ENCODE results near the gene NEUROD4. TPM values are rescaled to one million over a fixed set of nuclear protein-coding genes. Genes with fewer than 3 reads are reported as not detected.

The NEUROD4 gene
- total RNA-seq, 6 donors from 2014 or later = not detected

DNA sequence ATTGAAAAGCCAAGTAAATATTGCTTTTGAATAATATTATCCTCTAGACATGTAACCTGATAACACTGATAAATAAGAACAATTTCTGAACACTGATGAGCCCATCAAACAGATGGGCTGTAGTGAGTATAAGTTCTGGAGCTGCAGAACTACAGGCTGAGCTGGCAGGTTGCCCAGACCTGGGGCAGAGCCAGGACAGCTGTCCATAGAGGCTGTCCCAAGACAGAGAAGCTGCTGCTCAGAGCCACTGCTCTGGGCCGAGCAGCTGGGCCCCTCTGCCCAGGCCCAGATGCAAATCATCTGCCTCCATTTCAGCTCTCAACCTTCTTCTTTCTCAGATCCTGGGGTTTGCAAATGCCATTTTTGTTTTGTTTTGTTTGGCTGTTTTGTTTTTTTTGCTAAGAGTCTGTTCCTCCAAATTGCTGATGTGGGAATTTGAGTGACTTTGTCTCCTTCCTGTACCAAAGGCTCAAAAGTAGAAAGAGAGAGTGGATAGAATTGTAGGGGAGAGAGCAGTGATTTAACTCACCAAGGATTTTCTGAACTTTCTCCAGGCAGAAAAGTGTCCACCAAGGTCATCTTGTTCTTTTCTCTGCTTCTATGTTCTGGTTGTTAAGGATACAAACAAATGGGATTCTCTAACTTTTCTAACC, 31.2 kb upstream of the NEUROD4 start:
- H3K27me3 ChIP-seq = no peaks in the 10 kb centered on the region
- DNase-seq (peak; percentile 45 to 54), ATAC-seq (ENCODE audit: low FRiP score in 2 of 2) (peak; percentile 73 to 75)
- no peaks in the 10 kb centered on the region for H3K36me3 ChIP-seq
- 29 to 56% methylated on average over 1 of the region's 1 CpG for WGBS, 2 donors
- H3K27ac ChIP-seq = no peak overlapping the region
- TF ChIP-seq, protein P1, sequence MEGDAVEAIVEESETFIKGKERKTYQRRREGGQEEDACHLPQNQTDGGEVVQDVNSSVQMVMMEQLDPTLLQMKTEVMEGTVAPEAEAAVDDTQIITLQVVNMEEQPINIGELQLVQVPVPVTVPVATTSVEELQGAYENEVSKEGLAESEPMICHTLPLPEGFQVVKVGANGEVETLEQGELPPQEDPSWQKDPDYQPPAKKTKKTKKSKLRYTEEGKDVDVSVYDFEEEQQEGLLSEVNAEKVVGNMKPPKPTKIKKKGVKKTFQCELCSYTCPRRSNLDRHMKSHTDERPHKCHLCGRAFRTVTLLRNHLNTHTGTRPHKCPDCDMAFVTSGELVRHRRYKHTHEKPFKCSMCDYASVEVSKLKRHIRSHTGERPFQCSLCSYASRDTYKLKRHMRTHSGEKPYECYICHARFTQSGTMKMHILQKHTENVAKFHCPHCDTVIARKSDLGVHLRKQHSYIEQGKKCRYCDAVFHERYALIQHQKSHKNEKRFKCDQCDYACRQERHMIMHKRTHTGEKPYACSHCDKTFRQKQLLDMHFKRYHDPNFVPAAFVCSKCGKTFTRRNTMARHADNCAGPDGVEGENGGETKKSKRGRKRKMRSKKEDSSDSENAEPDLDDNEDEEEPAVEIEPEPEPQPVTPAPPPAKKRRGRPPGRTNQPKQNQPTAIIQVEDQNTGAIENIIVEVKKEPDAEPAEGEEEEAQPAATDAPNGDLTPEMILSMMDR (IDR thresholded peaks at IDR 0.05) = no peak
- TF ChIP-seq POLR2AphosphoS5 (IDR thresholded peaks at IDR 0.05) (no peak), POLR2A (IDR thresholded peaks at IDR 0.05) (no peak), EP300 (IDR thresholded peaks at IDR 0.05) (no peak)
- H3K9me3 ChIP-seq = no peaks in the 10 kb centered on the region
- no peak overlapping the region for H3K4me3 ChIP-seq
- H3K4me1 ChIP-seq = peaks cover 0 to 7% (median 2%) of the 10 kb centered on the region in 4 donors

DNA sequence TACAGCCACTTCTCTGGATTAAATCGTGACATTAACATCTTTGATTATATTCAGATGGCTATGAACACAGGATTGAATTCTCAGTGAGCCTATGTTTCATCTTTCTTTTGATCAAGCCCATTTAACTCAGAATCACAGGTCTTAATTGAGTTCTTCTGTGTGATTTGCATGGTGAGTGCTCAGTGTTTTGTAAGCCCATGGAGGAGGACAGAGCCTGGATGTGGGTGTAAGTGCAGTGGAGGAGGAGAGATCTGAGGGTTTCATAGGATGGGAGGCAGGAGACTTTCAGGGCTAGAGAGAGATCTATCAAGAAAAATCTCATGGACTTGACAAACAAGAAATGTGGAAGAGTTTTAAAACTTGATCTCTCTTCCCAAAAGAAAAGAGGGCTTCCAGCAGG, 29.9 kb upstream of the NEUROD4 start:
- H3K27ac ChIP-seq = no peak overlapping the region
- WGBS, 2 donors = 50 to 76% methylated on average over 1 of the region's 1 CpG

DNA sequence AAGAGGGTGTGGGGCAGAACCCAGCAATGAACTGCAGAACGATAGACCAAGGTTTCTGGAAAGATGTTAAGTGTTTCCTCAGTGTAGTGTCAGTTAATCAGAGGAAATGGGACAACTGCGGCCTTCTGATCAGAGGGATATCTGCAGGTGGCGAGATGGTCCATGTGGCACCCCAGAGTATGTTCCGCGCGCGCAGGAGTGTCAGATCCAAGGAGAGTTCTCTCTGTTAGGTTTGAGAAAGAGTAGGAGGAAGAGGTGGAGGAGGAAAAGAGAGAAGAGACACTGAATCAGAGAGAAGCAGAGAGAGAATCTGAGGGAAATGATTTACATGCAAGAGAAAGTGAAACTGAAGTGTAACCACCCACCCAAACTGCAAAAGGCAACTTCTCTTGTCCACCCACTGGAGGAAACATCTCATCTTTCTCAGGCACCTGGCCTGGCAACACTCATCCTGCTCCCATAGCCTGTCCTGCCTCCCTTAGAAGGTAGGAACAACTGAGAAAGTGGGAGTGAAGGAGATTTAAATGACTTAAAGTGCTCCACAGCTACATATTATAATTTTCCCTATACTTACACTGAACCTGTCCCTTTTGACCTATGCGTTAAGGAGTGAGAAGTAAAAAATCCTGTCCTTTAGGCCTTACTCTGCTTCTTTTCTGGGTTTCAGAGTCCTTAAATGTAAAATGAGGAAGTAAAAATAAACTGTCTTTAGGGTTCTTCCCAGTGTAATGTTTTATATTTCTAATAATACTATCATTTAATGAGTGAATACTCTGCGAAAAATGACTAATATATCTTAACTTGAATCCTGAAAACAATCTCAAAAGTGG, 28.4 kb upstream of the NEUROD4 start:
- 74 to 83% methylated on average over 9 of the region's 9 CpGs for WGBS, 2 donors
- ATAC-seq (ENCODE audit: low FRiP score in 2 of 2) = no peak

More for the DNA sequence above, 29.9 kb upstream of the NEUROD4 start:
- peaks cover 0 to 4% (median 2%) of the 10 kb centered on the region in 4 donors for H3K4me1 ChIP-seq
- ATAC-seq (ENCODE audit: low FRiP score in 2 of 2) (no peak), DNase-seq (no peak)
- TF ChIP-seq, protein P1 (IDR thresholded peaks at IDR 0.05) = no peak
- TF ChIP-seq POLR2A (IDR thresholded peaks at IDR 0.05) (no peak), EP300 (IDR thresholded peaks at IDR 0.05) (no peak), POLR2AphosphoS5 (IDR thresholded peaks at IDR 0.05) (no peak)
- H3K36me3 ChIP-seq = no peaks in the 10 kb centered on the region
- no peaks in the 10 kb centered on the region for H3K9me3 ChIP-seq
- H3K27me3 ChIP-seq = no peaks in the 10 kb centered on the region
- no peak overlapping the region for H3K4me3 ChIP-seq

DNA sequence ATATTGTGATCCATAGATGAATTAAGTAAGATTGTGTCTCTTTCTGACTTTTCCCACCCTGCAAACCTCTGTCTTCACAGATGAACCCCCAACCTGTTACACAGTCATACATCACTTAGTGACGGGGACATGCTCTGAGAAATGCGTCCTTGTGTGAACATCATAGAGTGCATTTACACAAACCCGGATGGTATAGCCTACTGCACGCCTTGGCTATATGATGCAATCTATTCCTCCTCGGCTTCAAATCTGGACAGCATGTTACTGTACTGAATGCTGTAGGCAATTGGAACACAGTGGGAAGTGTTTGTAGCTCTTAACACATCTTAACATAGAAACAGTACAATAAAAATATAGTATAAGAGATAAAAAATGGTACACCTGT, 27.8 kb upstream of the NEUROD4 start:
- WGBS, 2 donors = 77 to 84% methylated on average over 5 of the region's 5 CpGs
- no peak for DNase-seq
- Histone ChIP-seq H3K4me3 (no peak overlapping the region), H3K9me3 (no peaks in the 10 kb centered on the region), H3K4me1 (no peaks in the 10 kb centered on the region), H3K27me3 (no peaks in the 10 kb centered on the region), H3K27ac (no peak overlapping the region), H3K36me3 (no peaks in the 10 kb centered on the region)
- TF ChIP-seq POLR2A (IDR thresholded peaks at IDR 0.05) (no peak), POLR2AphosphoS5 (IDR thresholded peaks at IDR 0.05) (no peak), EP300 (IDR thresholded peaks at IDR 0.05) (no peak)
- TF ChIP-seq, protein P1 (IDR thresholded peaks at IDR 0.05) = no peak
- no peak for ATAC-seq (ENCODE audit: low FRiP score in 2 of 2)

More for the DNA sequence above, 28.4 kb upstream of the NEUROD4 start:
- Histone ChIP-seq H3K4me1 (no peaks in the 10 kb centered on the region), H3K27ac (no peak overlapping the region), H3K36me3 (no peaks in the 10 kb centered on the region), H3K27me3 (no peaks in the 10 kb centered on the region), H3K9me3 (no peaks in the 10 kb centered on the region), H3K4me3 (no peak overlapping the region)
- no peak for DNase-seq
- TF ChIP-seq, protein P1 (IDR thresholded peaks at IDR 0.05) = no peak
- TF ChIP-seq POLR2A (IDR thresholded peaks at IDR 0.05) = no peak
- TF ChIP-seq POLR2AphosphoS5 (IDR thresholded peaks at IDR 0.05) = no peak
- no peak for TF ChIP-seq EP300 (IDR thresholded peaks at IDR 0.05)

Data from upper lobe of left lung (tissue), 6 donors.